GM12891 (cell line): ENCODE results near the gene MRPL45.

Experiments
- POLR2A ChIP-seq: IDR thresholded peaks from 2 replicates; pipeline ENCODE4 v1.6.1; 2011; ENCODE audit warnings: low read depth, low read length, control low read depth
- POLR2AphosphoS5 ChIP-seq: IDR thresholded peaks from 2 replicates; pipeline ENCODE4 v1.6.1; 2011; ENCODE audit warnings: low read depth, low read length, control low read depth
- SPI1 ChIP-seq: IDR thresholded peaks from 2 replicates; pipeline ENCODE4 v1.6.1; 2011; ENCODE audit warnings: low read depth, low read length, control low read depth
- TAF1 ChIP-seq: IDR thresholded peaks from 2 replicates; pipeline ENCODE4 v1.6.1; 2011; ENCODE audit warnings: low read depth, low read length, control low read depth

GRCh38 chr17:38350035-38350434 lies 53.1 kb downstream of the MRPL45 start:
- no peak for TF ChIP-seq POLR2A
- TF ChIP-seq POLR2AphosphoS5 = no peak
- TF ChIP-seq SPI1 = no peak
- no peak for TF ChIP-seq TAF1
